Measurements from ENCODE around the gene PRKCE.

DNA sequence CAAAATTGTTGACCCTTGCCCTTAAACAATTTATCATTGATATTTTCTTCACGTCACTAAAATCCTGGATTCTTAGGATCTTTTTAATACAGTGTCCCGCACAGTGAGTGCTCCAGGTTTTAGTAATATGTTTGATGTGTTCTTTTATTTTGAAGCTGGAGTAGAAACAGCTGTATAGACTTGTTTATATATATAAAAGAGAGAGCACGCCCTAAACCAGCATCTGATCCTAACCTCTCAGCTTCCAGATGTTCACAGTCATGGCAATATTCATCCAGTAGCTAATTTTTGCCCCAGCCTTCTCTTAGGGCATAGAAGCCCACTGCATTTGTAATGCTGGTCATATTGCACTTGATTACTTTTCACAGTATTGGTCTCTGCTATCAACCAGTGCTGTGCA is 475.7 kb downstream of the PRKCE start:
- TF ChIP-seq, protein P1, sequence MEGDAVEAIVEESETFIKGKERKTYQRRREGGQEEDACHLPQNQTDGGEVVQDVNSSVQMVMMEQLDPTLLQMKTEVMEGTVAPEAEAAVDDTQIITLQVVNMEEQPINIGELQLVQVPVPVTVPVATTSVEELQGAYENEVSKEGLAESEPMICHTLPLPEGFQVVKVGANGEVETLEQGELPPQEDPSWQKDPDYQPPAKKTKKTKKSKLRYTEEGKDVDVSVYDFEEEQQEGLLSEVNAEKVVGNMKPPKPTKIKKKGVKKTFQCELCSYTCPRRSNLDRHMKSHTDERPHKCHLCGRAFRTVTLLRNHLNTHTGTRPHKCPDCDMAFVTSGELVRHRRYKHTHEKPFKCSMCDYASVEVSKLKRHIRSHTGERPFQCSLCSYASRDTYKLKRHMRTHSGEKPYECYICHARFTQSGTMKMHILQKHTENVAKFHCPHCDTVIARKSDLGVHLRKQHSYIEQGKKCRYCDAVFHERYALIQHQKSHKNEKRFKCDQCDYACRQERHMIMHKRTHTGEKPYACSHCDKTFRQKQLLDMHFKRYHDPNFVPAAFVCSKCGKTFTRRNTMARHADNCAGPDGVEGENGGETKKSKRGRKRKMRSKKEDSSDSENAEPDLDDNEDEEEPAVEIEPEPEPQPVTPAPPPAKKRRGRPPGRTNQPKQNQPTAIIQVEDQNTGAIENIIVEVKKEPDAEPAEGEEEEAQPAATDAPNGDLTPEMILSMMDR (conservative IDR thresholded peaks at IDR 0.05; ENCODE audit: low read length), result no peak
- no peak for TF ChIP-seq EZH2phosphoT487 (IDR thresholded peaks at IDR 0.05; ENCODE audit: borderline replicate concordance, low read depth, low read length)

Data from OCI-LY7 (cell line).